Aorta (tissue), 5 donors: Measurements from ENCODE around the gene MGLL. TPM values are rescaled to one million over a fixed set of nuclear protein-coding genes. Genes with fewer than 3 reads are reported as not detected.

Experiments used
- ATAC-seq: fragments of 200-7000 bp; cut with Tn5 transposase; one replicate; pipeline ENCODE4 v1.9.1; 2022; ENCODE audit warnings: moderate library complexity; ENCODE audit not compliant: low FRiP score
- DNase-seq, 2 donors: peaks; one replicate each; pipeline ENCODE4 v3.0.0-alpha.2; 2020
- H3K27ac ChIP-seq, 2 donors: one replicate each; pipeline ENCODE4 v1.5.1; 2013; ENCODE audit warnings: low read length in 2 of 2, mild to moderate bottlenecking in 2 of 2, moderate library complexity in 2 of 2, control low read depth in 1 of 2, inconsistent platforms in 1 of 2, low read depth in 1 of 2
- H3K27me3 ChIP-seq, 2 donors: one replicate each; pipeline ENCODE4 v1.6.1; 2013; ENCODE audit warnings: control low read depth in 1 of 2, low read length in 1 of 2, mild to moderate bottlenecking in 1 of 2, moderate library complexity in 1 of 2; ENCODE audit not compliant: insufficient read depth in 2 of 2, control insufficient read depth in 1 of 2
- H3K36me3 ChIP-seq, 2 donors: one replicate each; pipeline ENCODE4 v1.6.1; 2013; ENCODE audit warnings: control low read depth in 1 of 2, low read length in 1 of 2, mild to moderate bottlenecking in 1 of 2; ENCODE audit not compliant: insufficient read depth in 2 of 2, control insufficient read depth in 1 of 2
- H3K4me1 ChIP-seq, 2 donors: one replicate each; pipeline ENCODE4 v1.6.1; 2013; ENCODE audit warnings: low read length in 2 of 2, control low read depth in 1 of 2, mild to moderate bottlenecking in 1 of 2, moderate library complexity in 1 of 2; ENCODE audit not compliant: insufficient read depth in 2 of 2, control insufficient read depth in 1 of 2
- H3K4me3 ChIP-seq, 2 donors: one replicate each; pipeline ENCODE4 v1.5.1; 2013; ENCODE audit warnings: low read length in 2 of 2, control low read depth in 1 of 2, mild to moderate bottlenecking in 1 of 2
- H3K9me3 ChIP-seq: one replicate; pipeline ENCODE4 v1.6.1; 2013; ENCODE audit warnings: mild to moderate bottlenecking, low read length; ENCODE audit not compliant: control insufficient read depth
- WGBS, 2 donors: extraction: QIAGEN DNeasy Blood & Tissue Kit; methylation state at CpG; one replicate each; pipeline ENCODE4 v1.1.7; 2013; 5-methylcytosine and 5-hydroxymethylcytosine counted together
- intact Hi-C, 2 donors: fragments of 100-400 bp; cut with DNase I; formaldehyde crosslinking; loops; one replicate each; pipeline versions ENCODE4 v1.14.2 to v1.15.0; 2022
- polyA plus RNA-seq, 2 donors: library from polyadenylated mRNA; stranded (reverse); fragments of 200-250 nt; gene quantifications; one replicate each; pipeline ENCODE4 v1.2.3, GENCODE V29; 2013
- total RNA-seq, 2 donors: library from RNA; stranded (reverse); fragmentation: NEBNext Ultra II Directional; extraction: Animal tissue kit (Norgen Biotek cat#: 25700); gene quantifications; one replicate each; pipeline ENCODE4 v1.2.1, GENCODE V29; 2021
- donor health status: healthy with polysubstance abuse.
- donor health status: Bipolar disorder and iron deficiency.
- donor health status: DM: no; HTN: no; CAD: no.
- donor health status: DM: no; HTN: no; CAD: no.
- donor health status: DM: yes; HTN: yes; CAD: no.

The MGLL gene
- total and polyA plus RNA-seq, 4 donors = 18.3 to 85.3 (median 50.7) TPM

- Histone ChIP-seq H3K36me3 (peaks cover 0 to 2% of the 10 kb centered on the region in 2 donors), H3K9me3 (no peaks in the 10 kb centered on the region), H3K27me3 (no peaks in the 10 kb centered on the region), H3K4me3 (no peak overlapping the region), H3K4me1 (no peaks in the 10 kb centered on the region), H3K27ac (no peak overlapping the region)
- DNase-seq = peak in 1 of 2 donors; percentile 33
- 83 to 84% methylated on average over 14 of the region's 14 CpGs for WGBS, 2 donors
- intact Hi-C loops = no loop called here
- no peak for ATAC-seq
These were observed 104.7 kb downstream of the MGLL start for GRCh38 chr3:127717357-127718244.

GRCh38 chr3:127716384-127716783 is 105.9 kb downstream of the MGLL start:
- DNase-seq (peak in 1 of 2 donors; percentile 18), ATAC-seq (no peak)
- H3K4me3 ChIP-seq = no peak overlapping the region
- no peaks in the 10 kb centered on the region for H3K4me1 ChIP-seq
- intact Hi-C loops = no loop called here
- H3K27ac ChIP-seq = no peak overlapping the region
- H3K36me3 ChIP-seq = no peaks in the 10 kb centered on the region
- 97 to 98% methylated on average over 6 of the region's 6 CpGs for WGBS, 2 donors
- H3K27me3 ChIP-seq = no peaks in the 10 kb centered on the region
- no peaks in the 10 kb centered on the region for H3K9me3 ChIP-seq

- no peaks in the 10 kb centered on the region for H3K9me3 ChIP-seq
- no peaks in the 10 kb centered on the region for H3K27me3 ChIP-seq
- WGBS, 2 donors = 64 to 66% methylated on average over 8 of the region's 8 CpGs
- no peak overlapping the region for H3K4me3 ChIP-seq
- no peaks in the 10 kb centered on the region for H3K36me3 ChIP-seq
- ATAC-seq = no peak
- no peak overlapping the region for H3K27ac ChIP-seq
- H3K4me1 ChIP-seq = no peaks in the 10 kb centered on the region
- DNase-seq = peak in 1 of 2 donors; percentile 44
- intact Hi-C loops = no loop called here
These were observed 106.8 kb downstream of the MGLL start for GRCh38 chr3:127715532-127715931.

- Histone ChIP-seq H3K4me1 (no peaks in the 10 kb centered on the region), H3K27ac (no peak overlapping the region), H3K36me3 (no peaks in the 10 kb centered on the region), H3K27me3 (no peaks in the 10 kb centered on the region), H3K9me3 (no peaks in the 10 kb centered on the region), H3K4me3 (no peak overlapping the region)
- no peak for ATAC-seq
- 78 to 82% methylated on average over 5 of the region's 5 CpGs for WGBS, 2 donors
- DNase-seq = peak in 1 of 2 donors; percentile 29
- intact Hi-C loops = no loop called here
These were observed 107.4 kb downstream of the MGLL start for GRCh38 chr3:127714866-127715265.

- H3K4me1 ChIP-seq = no peaks in the 10 kb centered on the region
- no peaks in the 10 kb centered on the region for H3K27me3 ChIP-seq
- WGBS, 2 donors = 57 to 63% methylated on average over 10 of the region's 10 CpGs
- H3K27ac ChIP-seq = no peak overlapping the region
- no peaks in the 10 kb centered on the region for H3K9me3 ChIP-seq
- ATAC-seq (no peak), DNase-seq (peak in 1 of 2 donors; percentile 39)
- intact Hi-C loops = no loop called here
- H3K4me3 ChIP-seq = no peak overlapping the region
- no peaks in the 10 kb centered on the region for H3K36me3 ChIP-seq
These were observed 108.2 kb downstream of the MGLL start for GRCh38 chr3:127714125-127714571.

- Histone ChIP-seq H3K27me3 (no peaks in the 10 kb centered on the region), H3K9me3 (no peaks in the 10 kb centered on the region), H3K4me1 (no peaks in the 10 kb centered on the region), H3K36me3 (no peaks in the 10 kb centered on the region), H3K27ac (peak overlapping the region in 1 of 2 donors; percentile 41), H3K4me3 (no peak overlapping the region)
- DNase-seq = peak in 1 of 2 donors; percentile 46
- ATAC-seq = no peak
- intact Hi-C loops = no loop called here
- WGBS, 2 donors = 20 to 29% methylated on average over 9 of the region's 9 CpGs
These were observed 109.2 kb downstream of the MGLL start for GRCh38 chr3:127712881-127713771.

- no peaks in the 10 kb centered on the region for H3K36me3 ChIP-seq
- H3K9me3 ChIP-seq = no peaks in the 10 kb centered on the region
- no peaks in the 10 kb centered on the region for H3K27me3 ChIP-seq
- no peak for ATAC-seq
- WGBS, 2 donors = 31 to 32% methylated on average over 9 of the region's 9 CpGs
- no peak overlapping the region for H3K4me3 ChIP-seq
- H3K27ac ChIP-seq = no peak overlapping the region
- intact Hi-C loops = no loop called here
- peak in 1 of 2 donors; percentile 26 for DNase-seq
- H3K4me1 ChIP-seq = no peaks in the 10 kb centered on the region
These were observed 109.9 kb downstream of the MGLL start for GRCh38 chr3:127712461-127712860.

- intact Hi-C loops = no loop called here
- no peaks in the 10 kb centered on the region for H3K36me3 ChIP-seq
- no peaks in the 10 kb centered on the region for H3K4me1 ChIP-seq
- H3K27me3 ChIP-seq = no peaks in the 10 kb centered on the region
- H3K4me3 ChIP-seq = no peak overlapping the region
- 94% methylated on average over 14 of the region's 14 CpGs for WGBS, 2 donors
- no peak overlapping the region for H3K27ac ChIP-seq
- DNase-seq (peak in 1 of 2 donors; percentile 13), ATAC-seq (no peak)
- no peaks in the 10 kb centered on the region for H3K9me3 ChIP-seq
These were observed 110.4 kb downstream of the MGLL start for GRCh38 chr3:127711896-127712295.
